Body of pancreas (tissue), 4 donors: ENCODE results near the gene ARPP19. TPM values are rescaled to one million over a fixed set of nuclear protein-coding genes. Genes with fewer than 3 reads are reported as not detected.

ENCODE experiments used
- ATAC-seq: fragments of 150-250 bp; one replicate; pipeline ENCODE4 v1.9.1; 2016
- DNase-seq, 4 donors: peaks; one replicate each; pipeline ENCODE4 v3.0.0-alpha.2; 2019
- H3K27ac ChIP-seq, 4 donors: fragments of 200-600 bp; sonication (generic); 1 replicate in 3 of 4; 2 replicates in 1 of 4; pipeline versions ENCODE4 v1.5.1 to v1.6.1; 2016 to 2019; ENCODE audit warnings: mild to moderate bottlenecking in 1 of 4, mixed read lengths in 1 of 4, moderate library complexity in 1 of 4
- H3K27me3 ChIP-seq, 2 donors: fragments of 200-600 bp; sonication (generic); one replicate each; pipeline ENCODE4 v1.6.0; 2016; ENCODE audit warnings: mild to moderate bottlenecking in 1 of 2
- H3K36me3 ChIP-seq, 2 donors: fragments of 200-600 bp; sonication (generic); replicated peaks in 1 of 2; 2 replicates each; pipeline ENCODE4 v1.5.1; 2016; ENCODE audit warnings: low read depth in 2 of 2; ENCODE audit not compliant: insufficient read depth in 1 of 2
- H3K4me1 ChIP-seq: fragments of 200-600 bp; sonication (generic); one replicate; pipeline ENCODE4 v1.6.0; 2016
- H3K4me3 ChIP-seq, 2 donors: fragments of 200-600 bp; sonication (generic); 1 replicate in 1 of 2; 2 replicates in 1 of 2; pipeline ENCODE4 v1.5.1; 2016 to 2019
- H3K9me3 ChIP-seq, 3 donors: fragments of 200-600 bp; sonication (generic); 1 replicate in 2 of 3; 2 replicates in 1 of 3; pipeline ENCODE4 v1.5.1; 2016
- CTCF ChIP-seq, 7 experiments: fragments of 450-650 bp in 4 of 7; fragments of 200-600 bp in 3 of 7; sonication (generic) in 3 of 7; IDR thresholded peaks; one replicate each; pipeline ENCODE4 v1.5.1; 2016 to 2019; ENCODE audit warnings: antibody characterized with exemption in 7 of 7
- POLR2A ChIP-seq, 3 donors: fragments of 450-650 bp; IDR thresholded peaks; one replicate each; pipeline ENCODE4 v1.6.1; 2016; ENCODE audit warnings: antibody characterized with exemption in 3 of 3, mild to moderate bottlenecking in 2 of 3
- WGBS, 2 donors: methylation state at CpG; one replicate each; pipeline ENCODE4 v1.1.5; 2017; 5-methylcytosine and 5-hydroxymethylcytosine counted together
- intact Hi-C: fragments of 100-400 bp; cut with DNase I; formaldehyde crosslinking; loops from one replicate; pipeline ENCODE4 v1.15.1; 2023
- total RNA-seq, 2 donors: library from RNA; depleted of rRNA; stranded (reverse); fragments of >200 nt; gene quantifications; one replicate each; pipeline ENCODE4 v1.1.0, GENCODE V29; 2016

Gene ARPP19
- 10 to 100 TPM; 37.2 to 65.4 TPM for total RNA-seq

GRCh38 chr15:52568601-52569585 lies at the start of gene ARPP19:
TSS of gene ARPP19 (minus strand) at chr15:52569030. CDS start at chr15:52568892, 138 bp downstream.
- peak; percentile 94 for ATAC-seq
- TF ChIP-seq POLR2A (IDR thresholded peaks at IDR 0.05) (peak; percentile 73 to 80 (median 74)), CTCF (IDR thresholded peaks at IDR 0.05) (peak in 2 of 7 experiments; percentile 11 to 19)
- peak within 1 kb of the TSS; percentile 11 to 38 for H3K4me3 ChIP-seq
- no peaks in the 10 kb centered on the region for H3K36me3 ChIP-seq
- H3K27ac ChIP-seq, result peak within 1 kb of the TSS; percentile 95 to 98 (median 95)
- no peaks in the 10 kb centered on the region for H3K9me3 ChIP-seq
- intact Hi-C loops, result no loop called here
- H3K4me1 ChIP-seq, result peaks cover 36% of the 10 kb centered on the region
- 6 to 14% methylated on average over 32 to 65 of the region's 82 CpGs for WGBS, 2 donors
- peak; percentile 90 to 95 (median 92) for DNase-seq
- H3K27me3 ChIP-seq, result no peaks in the 10 kb centered on the region

- H3K36me3 ChIP-seq, result peaks cover 0 to 5% of the 10 kb centered on the region in 2 donors
- WGBS, 2 donors, result 94% methylated on average over 1 of the region's 1 CpG
- no peaks in the 10 kb centered on the region for H3K9me3 ChIP-seq
- no peaks in the 10 kb centered on the region for H3K4me1 ChIP-seq
- H3K27ac ChIP-seq, result no peak overlapping the region
- no peak for DNase-seq
- intact Hi-C loops, result no loop called here
- no peak overlapping the region for H3K4me3 ChIP-seq
- no peaks in the 10 kb centered on the region for H3K27me3 ChIP-seq
- TF ChIP-seq CTCF (IDR thresholded peaks at IDR 0.05) (no peak), POLR2A (IDR thresholded peaks at IDR 0.05) (no peak)
- ATAC-seq, result no peak
These were observed 48.2 kb upstream of the ARPP19 start for GRCh38 chr15:52617026-52617425.

GRCh38 chr15:52615302-52615701 lies 46.5 kb upstream of the ARPP19 start:
- ATAC-seq (no peak), DNase-seq (no peak)
- no peaks in the 10 kb centered on the region for H3K27me3 ChIP-seq
- WGBS, 2 donors, result 51 to 67% methylated on average over 2 of the region's 2 CpGs
- H3K4me1 ChIP-seq, result no peaks in the 10 kb centered on the region
- no peak for TF ChIP-seq POLR2A (IDR thresholded peaks at IDR 0.05)
- TF ChIP-seq CTCF (IDR thresholded peaks at IDR 0.05), result no peak
- intact Hi-C loops, result no loop called here
- no peaks in the 10 kb centered on the region for H3K9me3 ChIP-seq
- H3K36me3 ChIP-seq, result peaks cover 9 to 16% of the 10 kb centered on the region in 2 donors
- H3K27ac ChIP-seq, result no peak overlapping the region
- H3K4me3 ChIP-seq, result no peak overlapping the region

- no peaks in the 10 kb centered on the region for H3K27me3 ChIP-seq
- no peak for ATAC-seq
- peaks cover 11 to 28% of the 10 kb centered on the region in 2 donors for H3K36me3 ChIP-seq
- no peak overlapping the region for H3K27ac ChIP-seq
- H3K9me3 ChIP-seq, result no peaks in the 10 kb centered on the region
- TF ChIP-seq CTCF (IDR thresholded peaks at IDR 0.05) (no peak), POLR2A (IDR thresholded peaks at IDR 0.05) (no peak)
- H3K4me1 ChIP-seq, result peaks cover 5% of the 10 kb centered on the region
- DNase-seq, result no peak
- 74 to 81% methylated on average over 5 of the region's 5 CpGs for WGBS, 2 donors
- H3K4me3 ChIP-seq, result no peak overlapping the region
- intact Hi-C loops, result no loop called here
These were observed 40.8 kb upstream of the ARPP19 start for GRCh38 chr15:52609593-52609992.
